Liver (tissue), 9 donors: ENCODE measurements around the gene GJD3. TPM values are rescaled to one million over a fixed set of nuclear protein-coding genes. Genes with fewer than 3 reads are reported as not detected.
A peak's percentile ranks its signal among the peaks of the same experiment; 100 is the strongest.

Experiments used
- DNase-seq: peaks from one replicate; pipeline ENCODE4 v3.0.0-alpha.2; 2017; ENCODE audit warnings: low spot score
- H3K27ac ChIP-seq, 2 donors: one replicate each; pipeline ENCODE4 v1.7.0; 2013; ENCODE audit warnings: inconsistent platforms in 2 of 2, low read length in 2 of 2, control low read depth in 1 of 2, low read depth in 1 of 2, mild to moderate bottlenecking in 1 of 2
- H3K27me3 ChIP-seq, 4 donors: one replicate each; pipeline versions ENCODE4 v1.6.1 to v1.7.0; 2013; ENCODE audit warnings: low read length in 3 of 4, inconsistent platforms in 1 of 4, mild to moderate bottlenecking in 1 of 4, moderate library complexity in 1 of 4; ENCODE audit not compliant: control insufficient read depth in 4 of 4, insufficient read depth in 4 of 4
- H3K36me3 ChIP-seq, 4 donors: one replicate each; pipeline versions ENCODE4 v1.6.1 to v1.7.0; 2013; ENCODE audit warnings: low read length in 3 of 4, mild to moderate bottlenecking in 3 of 4, low read depth in 1 of 4, moderate library complexity in 1 of 4; ENCODE audit not compliant: control insufficient read depth in 4 of 4, insufficient read depth in 3 of 4
- H3K4me1 ChIP-seq, 4 donors: one replicate each; pipeline versions ENCODE4 v1.6.1 to v1.7.0; 2013; ENCODE audit warnings: low read length in 3 of 4, mild to moderate bottlenecking in 3 of 4, moderate library complexity in 1 of 4; ENCODE audit not compliant: control insufficient read depth in 4 of 4, insufficient read depth in 4 of 4
- H3K4me3 ChIP-seq, 3 donors: one replicate each; pipeline versions ENCODE4 v1.6.1 to v1.7.0; 2013; ENCODE audit warnings: low read length in 3 of 3, control low read depth in 1 of 3, low read depth in 1 of 3, mild to moderate bottlenecking in 1 of 3
- H3K9ac ChIP-seq, 2 donors: one replicate each; pipeline ENCODE4 v1.7.0; 2013; ENCODE audit warnings: low read length in 2 of 2, mild to moderate bottlenecking in 2 of 2, moderate library complexity in 2 of 2, control low read depth in 1 of 2, low read depth in 1 of 2
- H3K9me3 ChIP-seq, 4 donors: one replicate each; pipeline versions ENCODE4 v1.6.1 to v1.7.0; 2013; ENCODE audit warnings: low read length in 3 of 4; ENCODE audit not compliant: control insufficient read depth in 4 of 4
- EGR1 ChIP-seq, 2 donors: IDR thresholded peaks; 2 replicates each; pipeline ENCODE4 v1.6.1; 2016 to 2018; ENCODE audit warnings: antibody characterized with exemption in 2 of 2, low read depth in 2 of 2
- FOXA1 ChIP-seq: IDR thresholded peaks from 2 replicates; pipeline ENCODE4 v1.6.1; 2016; ENCODE audit warnings: antibody characterized with exemption
- GABPA ChIP-seq, 2 donors: IDR thresholded peaks in 1 of 2; conservative IDR thresholded peaks in 1 of 2; 2 replicates each; pipeline ENCODE4 v1.6.1; 2016; ENCODE audit warnings: antibody characterized with exemption in 2 of 2, mild to moderate bottlenecking in 1 of 2, moderate library complexity in 1 of 2
- HNF4A ChIP-seq, 2 donors: conservative IDR thresholded peaks; 2 replicates each; pipeline ENCODE4 v1.6.1; 2016; ENCODE audit warnings: antibody characterized with exemption in 2 of 2, mild to moderate bottlenecking in 2 of 2
- HNF4G ChIP-seq: IDR thresholded peaks from 2 replicates; pipeline ENCODE4 v1.6.1; 2016; ENCODE audit warnings: antibody characterized with exemption
- JUND ChIP-seq, 2 donors: IDR thresholded peaks; 2 replicates each; pipeline ENCODE4 v1.6.1; 2016; ENCODE audit warnings: antibody characterized with exemption in 2 of 2
- NR2F2 ChIP-seq: IDR thresholded peaks from 2 replicates; pipeline ENCODE4 v1.6.1; 2016; ENCODE audit warnings: antibody characterized with exemption
- RAD21 ChIP-seq, 2 donors: IDR thresholded peaks; 2 replicates each; pipeline ENCODE4 v1.6.1; 2016; ENCODE audit warnings: antibody characterized with exemption in 2 of 2, mild to moderate bottlenecking in 2 of 2
- TAF1 ChIP-seq: conservative IDR thresholded peaks from 2 replicates; pipeline ENCODE4 v1.6.1; 2016; ENCODE audit warnings: antibody characterized with exemption, mild to moderate bottlenecking
- YY1 ChIP-seq: IDR thresholded peaks from 2 replicates; pipeline ENCODE4 v1.6.1; 2016; ENCODE audit warnings: antibody characterized with exemption, mild to moderate bottlenecking
- WGBS: extraction: QIAGEN DNeasy Blood & Tissue Kit; methylation state at CpG from one replicate; pipeline ENCODE4 v1.1.7; 2013; 5-methylcytosine and 5-hydroxymethylcytosine counted together
- polyA plus RNA-seq, 2 donors: library from polyadenylated mRNA; stranded (reverse) in 1 of 2; unstranded in 1 of 2; fragments of 200-250 nt in 1 of 2; fragments of >200 nt in 1 of 2; fragmentation: Nextera tagmentation in 1 of 2; extraction: Ambion mirVana in 1 of 2; gene quantifications; one replicate each; pipeline versions ENCODE4 v1.2.1 to v1.2.3, GENCODE V29; 2013 to 2015
- total RNA-seq, 2 donors: library from RNA; depleted of rRNA; stranded (reverse); fragments of >200 nt; gene quantifications; one replicate each; pipeline ENCODE4 v1.2.3, GENCODE V29; 2014
- TF ChIP-seq, protein P1 (sequence below): fragments of 150-350 bp; IDR thresholded peaks from 2 replicates; pipeline ENCODE4 v1.5.1; 2017; ENCODE audit warnings: improper control_type of control experiment, low read depth, low read length; ENCODE audit not compliant: missing input control
- TF ChIP-seq, protein P2 (sequence below): IDR thresholded peaks from 2 replicates; pipeline ENCODE4 v1.6.1; 2016; ENCODE audit warnings: antibody characterized with exemption
- TF ChIP-seq, protein P3 (sequence below): IDR thresholded peaks from 2 replicates; pipeline ENCODE4 v1.6.1; 2016; ENCODE audit warnings: antibody characterized with exemption, mild to moderate bottlenecking
- TF ChIP-seq, protein P4 (sequence below): IDR thresholded peaks from 2 replicates; pipeline ENCODE4 v1.6.1; 2016; ENCODE audit warnings: antibody characterized with exemption
- donor health status: healthy.
- donor health status: healthy.
- donor health status: healthy.
- donor health status: healthy.
- donor health status: healthy.

GJD3 gene
- total and polyA plus RNA-seq, 4 donors = 0.47 to 0.59 (median 0.48) TPM; not detected in 1

DNA sequence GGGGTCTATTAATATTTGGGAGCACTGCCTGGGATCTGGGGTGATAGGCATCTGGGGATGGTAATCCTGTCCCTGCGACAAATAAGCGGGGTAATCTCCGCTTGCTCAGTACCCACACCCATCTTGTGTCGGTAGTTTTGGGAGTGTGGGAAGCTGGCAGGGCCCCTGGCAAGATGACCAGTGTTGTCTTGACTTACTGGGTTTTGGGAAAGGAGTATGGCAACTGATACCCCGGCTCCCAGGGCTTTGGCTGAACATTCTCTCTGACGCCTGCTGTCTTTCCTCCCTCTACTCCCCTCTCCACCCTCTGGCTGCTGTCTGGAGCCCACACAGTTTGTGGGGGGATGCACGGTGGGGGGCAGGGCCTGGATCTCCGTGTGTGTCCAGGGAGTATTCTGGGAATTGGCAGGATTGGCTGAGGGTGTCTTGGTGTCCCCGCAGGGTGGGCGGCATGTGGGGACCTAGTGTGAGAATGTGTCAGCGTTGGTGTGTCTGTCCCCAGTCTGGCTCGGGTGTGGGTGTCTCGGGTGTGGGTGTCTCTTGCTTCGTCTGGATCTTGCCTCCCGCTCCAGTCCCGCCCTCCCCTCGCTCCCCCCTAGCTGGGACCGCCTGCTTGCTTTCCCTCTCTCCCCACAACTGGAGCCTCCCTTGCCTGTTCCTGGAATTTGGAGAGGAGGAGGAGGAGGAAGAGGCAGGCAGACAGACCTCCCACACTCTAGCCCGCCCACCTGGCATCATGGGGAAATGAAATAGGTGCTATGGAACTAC is 43.6 kb downstream of the GJD3 start:
- Histone ChIP-seq H3K9me3 (no peaks in the 10 kb centered on the region), H3K9ac (no peak overlapping the region), H3K4me3 (no peak overlapping the region), H3K36me3 (no peaks in the 10 kb centered on the region), H3K27me3 (no peaks in the 10 kb centered on the region), H3K4me1 (peaks cover 35 to 91% (median 80%) of the 10 kb centered on the region in 4 donors), H3K27ac (peak overlapping the region; percentile 64 to 81)
- TF ChIP-seq, protein P1, sequence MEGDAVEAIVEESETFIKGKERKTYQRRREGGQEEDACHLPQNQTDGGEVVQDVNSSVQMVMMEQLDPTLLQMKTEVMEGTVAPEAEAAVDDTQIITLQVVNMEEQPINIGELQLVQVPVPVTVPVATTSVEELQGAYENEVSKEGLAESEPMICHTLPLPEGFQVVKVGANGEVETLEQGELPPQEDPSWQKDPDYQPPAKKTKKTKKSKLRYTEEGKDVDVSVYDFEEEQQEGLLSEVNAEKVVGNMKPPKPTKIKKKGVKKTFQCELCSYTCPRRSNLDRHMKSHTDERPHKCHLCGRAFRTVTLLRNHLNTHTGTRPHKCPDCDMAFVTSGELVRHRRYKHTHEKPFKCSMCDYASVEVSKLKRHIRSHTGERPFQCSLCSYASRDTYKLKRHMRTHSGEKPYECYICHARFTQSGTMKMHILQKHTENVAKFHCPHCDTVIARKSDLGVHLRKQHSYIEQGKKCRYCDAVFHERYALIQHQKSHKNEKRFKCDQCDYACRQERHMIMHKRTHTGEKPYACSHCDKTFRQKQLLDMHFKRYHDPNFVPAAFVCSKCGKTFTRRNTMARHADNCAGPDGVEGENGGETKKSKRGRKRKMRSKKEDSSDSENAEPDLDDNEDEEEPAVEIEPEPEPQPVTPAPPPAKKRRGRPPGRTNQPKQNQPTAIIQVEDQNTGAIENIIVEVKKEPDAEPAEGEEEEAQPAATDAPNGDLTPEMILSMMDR = no peak
- TF ChIP-seq GABPA (IDR thresholded peaks at IDR 0.05 in 1 of 2, conservative IDR thresholded peaks at IDR 0.05 in 1 of 2) (no peak), RAD21 (IDR thresholded peaks at IDR 0.05) (no peak), HNF4G (no peak), FOXA1 (no peak), EGR1 (IDR thresholded peaks at IDR 0.05; ENCODE audit: low read depth in 2 of 2) (no peak), HNF4A (conservative IDR thresholded peaks at IDR 0.05) (no peak), NR2F2 (no peak)
- TF ChIP-seq, protein P2, sequence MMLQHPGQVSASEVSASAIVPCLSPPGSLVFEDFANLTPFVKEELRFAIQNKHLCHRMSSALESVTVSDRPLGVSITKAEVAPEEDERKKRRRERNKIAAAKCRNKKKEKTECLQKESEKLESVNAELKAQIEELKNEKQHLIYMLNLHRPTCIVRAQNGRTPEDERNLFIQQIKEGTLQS = no peak
- TF ChIP-seq, protein P3, sequence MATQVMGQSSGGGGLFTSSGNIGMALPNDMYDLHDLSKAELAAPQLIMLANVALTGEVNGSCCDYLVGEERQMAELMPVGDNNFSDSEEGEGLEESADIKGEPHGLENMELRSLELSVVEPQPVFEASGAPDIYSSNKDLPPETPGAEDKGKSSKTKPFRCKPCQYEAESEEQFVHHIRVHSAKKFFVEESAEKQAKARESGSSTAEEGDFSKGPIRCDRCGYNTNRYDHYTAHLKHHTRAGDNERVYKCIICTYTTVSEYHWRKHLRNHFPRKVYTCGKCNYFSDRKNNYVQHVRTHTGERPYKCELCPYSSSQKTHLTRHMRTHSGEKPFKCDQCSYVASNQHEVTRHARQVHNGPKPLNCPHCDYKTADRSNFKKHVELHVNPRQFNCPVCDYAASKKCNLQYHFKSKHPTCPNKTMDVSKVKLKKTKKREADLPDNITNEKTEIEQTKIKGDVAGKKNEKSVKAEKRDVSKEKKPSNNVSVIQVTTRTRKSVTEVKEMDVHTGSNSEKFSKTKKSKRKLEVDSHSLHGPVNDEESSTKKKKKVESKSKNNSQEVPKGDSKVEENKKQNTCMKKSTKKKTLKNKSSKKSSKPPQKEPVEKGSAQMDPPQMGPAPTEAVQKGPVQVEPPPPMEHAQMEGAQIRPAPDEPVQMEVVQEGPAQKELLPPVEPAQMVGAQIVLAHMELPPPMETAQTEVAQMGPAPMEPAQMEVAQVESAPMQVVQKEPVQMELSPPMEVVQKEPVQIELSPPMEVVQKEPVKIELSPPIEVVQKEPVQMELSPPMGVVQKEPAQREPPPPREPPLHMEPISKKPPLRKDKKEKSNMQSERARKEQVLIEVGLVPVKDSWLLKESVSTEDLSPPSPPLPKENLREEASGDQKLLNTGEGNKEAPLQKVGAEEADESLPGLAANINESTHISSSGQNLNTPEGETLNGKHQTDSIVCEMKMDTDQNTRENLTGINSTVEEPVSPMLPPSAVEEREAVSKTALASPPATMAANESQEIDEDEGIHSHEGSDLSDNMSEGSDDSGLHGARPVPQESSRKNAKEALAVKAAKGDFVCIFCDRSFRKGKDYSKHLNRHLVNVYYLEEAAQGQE = no peak
- TF ChIP-seq, protein P4, sequence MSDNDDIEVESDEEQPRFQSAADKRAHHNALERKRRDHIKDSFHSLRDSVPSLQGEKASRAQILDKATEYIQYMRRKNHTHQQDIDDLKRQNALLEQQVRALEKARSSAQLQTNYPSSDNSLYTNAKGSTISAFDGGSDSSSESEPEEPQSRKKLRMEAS = no peak
- no peak for DNase-seq
- WGBS = 64% methylated on average over 19 of the region's 19 CpGs

DNA sequence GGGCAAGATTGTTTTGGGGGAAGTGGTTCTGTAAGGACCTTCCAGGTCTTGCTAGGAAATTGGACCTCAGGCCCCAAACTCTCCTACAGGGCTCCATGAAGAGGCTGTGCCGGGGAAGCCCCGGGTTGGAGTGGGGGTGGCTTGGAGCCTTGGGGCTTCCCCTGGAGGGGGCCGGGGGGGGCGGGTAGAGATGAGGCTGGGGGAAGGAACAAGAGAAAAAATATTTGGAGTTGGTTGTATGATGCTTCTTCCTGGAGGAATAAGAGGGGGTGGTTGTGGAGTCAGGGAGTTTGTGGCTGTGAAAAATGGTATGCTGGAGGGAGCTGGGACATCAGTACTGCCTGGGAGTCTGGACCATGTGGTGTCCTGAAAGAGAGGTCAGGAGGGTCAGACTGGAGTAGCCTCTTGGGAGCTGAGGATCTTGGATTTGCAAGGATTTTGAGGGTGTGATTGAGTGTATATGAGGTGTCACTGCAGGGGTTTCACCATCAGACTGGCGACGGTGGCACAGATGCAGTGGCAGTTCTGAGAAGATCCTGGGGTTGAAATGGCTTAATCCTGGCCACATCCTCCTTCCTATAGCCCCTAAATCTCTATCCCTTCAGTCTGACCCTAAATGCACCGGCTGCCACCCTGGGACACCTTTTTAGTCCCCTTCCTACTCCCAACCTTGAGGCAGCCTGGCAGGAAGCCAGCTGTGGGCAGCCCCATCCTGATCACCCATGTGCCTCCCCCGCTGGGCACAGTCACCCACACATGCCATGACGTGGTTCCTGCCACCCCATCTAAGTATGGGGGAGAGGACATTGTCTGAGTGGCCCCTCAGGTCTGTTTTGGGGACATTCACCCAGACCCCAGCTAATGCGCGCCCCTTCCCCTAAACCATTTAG is 44.6 kb downstream of the GJD3 start:
- Histone ChIP-seq H3K9me3 (no peaks in the 10 kb centered on the region), H3K27me3 (no peaks in the 10 kb centered on the region), H3K9ac (no peak overlapping the region), H3K4me3 (peak overlapping the region in 1 of 3 donors; percentile 86), H3K27ac (peak overlapping the region; percentile 64 to 81), H3K36me3 (no peaks in the 10 kb centered on the region), H3K4me1 (peaks cover 33 to 85% (median 77%) of the 10 kb centered on the region in 4 donors)
- no peak for DNase-seq
- WGBS = 64% methylated on average over 11 of the region's 11 CpGs
- TF ChIP-seq YY1 = no peak
- TF ChIP-seq TAF1 = no peak
- TF ChIP-seq, protein P3 = no peak
- TF ChIP-seq, protein P1 = no peak
- TF ChIP-seq GABPA (IDR thresholded peaks at IDR 0.05 in 1 of 2, conservative IDR thresholded peaks at IDR 0.05 in 1 of 2) = no peak
- TF ChIP-seq RAD21 (IDR thresholded peaks at IDR 0.05) = no peak
- TF ChIP-seq EGR1 (IDR thresholded peaks at IDR 0.05; ENCODE audit: low read depth in 2 of 2) = no peak
- TF ChIP-seq, protein P4 = no peak
- no peak for TF ChIP-seq HNF4A (conservative IDR thresholded peaks at IDR 0.05)
- TF ChIP-seq JUND (IDR thresholded peaks at IDR 0.05) = no peak
- TF ChIP-seq, protein P2 = no peak
